Breast epithelium (tissue), 4 donors: ENCODE measurements around the gene CNKSR1. TPM values are rescaled to one million over a fixed set of nuclear protein-coding genes. Genes with fewer than 3 reads are reported as not detected.

Source experiments
- DNase-seq, 2 donors: peaks; one replicate each; pipeline ENCODE4 v3.0.0-alpha.2; 2019; ENCODE audit warnings: low spot score in 2 of 2
- H3K27ac ChIP-seq, 2 donors: fragments of 200-600 bp; sonication (generic) in 1 of 2; one replicate each; pipeline ENCODE4 v1.5.1; 2016 to 2019; ENCODE audit warnings: mild to moderate bottlenecking in 1 of 2
- H3K27me3 ChIP-seq, 2 donors: fragments of 200-600 bp; sonication (generic) in 1 of 2; one replicate each; pipeline versions ENCODE4 v1.5.1 to v1.6.0; 2017 to 2019; ENCODE audit warnings: control low read depth in 1 of 2, mild to moderate bottlenecking in 1 of 2
- H3K36me3 ChIP-seq: fragments of 200-600 bp; one replicate; pipeline ENCODE4 v1.5.1; 2019
- H3K4me1 ChIP-seq, 2 donors: fragments of 200-600 bp; sonication (generic); one replicate each; pipeline ENCODE4 v1.5.1; 2016 to 2019; ENCODE audit warnings: control low read depth in 1 of 2
- H3K4me3 ChIP-seq, 3 donors: fragments of 200-600 bp; sonication (generic); 1 replicate in 2 of 3; 2 replicates in 1 of 3; pipeline ENCODE4 v1.5.1; 2016 to 2019; ENCODE audit warnings: mild to moderate bottlenecking in 3 of 3, moderate library complexity in 2 of 3
- H3K9me3 ChIP-seq, 2 donors: fragments of 200-600 bp; sonication (generic) in 1 of 2; one replicate each; pipeline ENCODE4 v1.5.1; 2016 to 2019; ENCODE audit warnings: control low read depth in 1 of 2
- POLR2A ChIP-seq: fragments of 450-650 bp; IDR thresholded peaks from one replicate; pipeline ENCODE4 v1.6.1; 2016; ENCODE audit warnings: antibody characterized with exemption, mild to moderate bottlenecking, moderate library complexity
- POLR2AphosphoS5 ChIP-seq, 3 donors: sonication (generic); formaldehyde crosslinking; IDR thresholded peaks; one replicate each; pipeline ENCODE4 v1.6.1; 2017; ENCODE audit warnings: antibody characterized with exemption in 3 of 3
- intact Hi-C: fragments of 100-400 bp; cut with DNase I; formaldehyde crosslinking; loops from one replicate; pipeline ENCODE4 v1.15.1; 2023; ENCODE audit warnings: low total_unique reads
- total RNA-seq, 3 donors: library from RNA; depleted of rRNA; stranded (reverse); fragments of >200 nt; gene quantifications; one replicate each; pipeline ENCODE4 v1.1.0, GENCODE V29; 2016
- TF ChIP-seq, protein P1 (sequence below), 3 donors: fragments of 450-650 bp; IDR thresholded peaks; one replicate each; pipeline ENCODE4 v1.5.1; 2016 to 2017; ENCODE audit warnings: antibody characterized with exemption in 3 of 3, mild to moderate bottlenecking in 3 of 3, moderate library complexity in 3 of 3

CNKSR1 gene
- total RNA-seq, 3 donors from 2014 or later: 2.2 to 28.2 (median 22.3) TPM

DNA sequence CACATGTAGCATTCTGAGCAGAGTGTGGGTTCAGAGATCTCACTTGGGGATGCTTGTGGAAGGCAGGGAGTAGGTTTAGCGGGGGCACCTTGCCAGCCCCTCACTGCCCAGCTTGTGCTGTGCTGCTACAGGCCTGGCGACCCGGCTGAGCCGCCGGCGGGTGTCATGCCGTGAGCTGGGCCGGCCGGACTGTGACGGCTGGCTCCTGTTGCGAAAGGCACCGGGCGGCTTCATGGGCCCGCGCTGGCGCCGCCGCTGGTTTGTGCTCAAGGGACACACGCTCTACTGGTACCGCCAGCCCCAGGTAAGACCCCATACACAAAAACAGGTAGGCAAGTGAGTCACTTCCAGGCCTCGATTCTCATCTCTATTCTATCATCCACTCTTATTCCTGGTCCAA, 7.6 kb downstream of the CNKSR1 start:
- intact Hi-C loops: no loop called here
- TF ChIP-seq POLR2AphosphoS5 (IDR thresholded peaks at IDR 0.05) (no peak), POLR2A (no peak)
- TF ChIP-seq, protein P1, sequence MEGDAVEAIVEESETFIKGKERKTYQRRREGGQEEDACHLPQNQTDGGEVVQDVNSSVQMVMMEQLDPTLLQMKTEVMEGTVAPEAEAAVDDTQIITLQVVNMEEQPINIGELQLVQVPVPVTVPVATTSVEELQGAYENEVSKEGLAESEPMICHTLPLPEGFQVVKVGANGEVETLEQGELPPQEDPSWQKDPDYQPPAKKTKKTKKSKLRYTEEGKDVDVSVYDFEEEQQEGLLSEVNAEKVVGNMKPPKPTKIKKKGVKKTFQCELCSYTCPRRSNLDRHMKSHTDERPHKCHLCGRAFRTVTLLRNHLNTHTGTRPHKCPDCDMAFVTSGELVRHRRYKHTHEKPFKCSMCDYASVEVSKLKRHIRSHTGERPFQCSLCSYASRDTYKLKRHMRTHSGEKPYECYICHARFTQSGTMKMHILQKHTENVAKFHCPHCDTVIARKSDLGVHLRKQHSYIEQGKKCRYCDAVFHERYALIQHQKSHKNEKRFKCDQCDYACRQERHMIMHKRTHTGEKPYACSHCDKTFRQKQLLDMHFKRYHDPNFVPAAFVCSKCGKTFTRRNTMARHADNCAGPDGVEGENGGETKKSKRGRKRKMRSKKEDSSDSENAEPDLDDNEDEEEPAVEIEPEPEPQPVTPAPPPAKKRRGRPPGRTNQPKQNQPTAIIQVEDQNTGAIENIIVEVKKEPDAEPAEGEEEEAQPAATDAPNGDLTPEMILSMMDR (IDR thresholded peaks at IDR 0.05): no peak
- Histone ChIP-seq H3K9me3 (no peaks in the 10 kb centered on the region), H3K27ac (no peak overlapping the region), H3K27me3 (no peaks in the 10 kb centered on the region), H3K4me3 (no peak overlapping the region), H3K36me3 (no peaks in the 10 kb centered on the region), H3K4me1 (no peaks in the 10 kb centered on the region)
- DNase-seq: no peak

DNA sequence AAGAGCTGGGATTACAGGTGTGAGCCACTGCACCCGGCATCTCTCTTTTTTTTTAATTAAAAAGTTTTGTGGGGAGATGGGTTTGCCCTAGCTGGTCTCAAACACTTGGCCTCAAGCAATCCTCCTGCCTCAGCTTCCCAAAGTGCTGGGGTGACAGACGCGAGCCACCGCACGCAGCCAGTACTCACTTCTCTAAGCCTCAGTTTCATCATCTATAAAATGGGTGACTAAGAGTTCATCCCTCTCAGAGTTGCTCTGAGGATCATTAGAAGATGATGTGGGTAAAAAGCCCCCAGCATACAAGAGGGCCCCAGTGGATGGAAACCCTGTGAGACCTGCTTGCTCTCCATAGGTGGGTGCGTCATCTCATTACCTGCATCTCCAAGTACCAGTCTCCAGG, 10.6 kb downstream of the CNKSR1 start:
- no peak overlapping the region for H3K27ac ChIP-seq
- H3K9me3 ChIP-seq: no peaks in the 10 kb centered on the region
- no peak for DNase-seq
- H3K36me3 ChIP-seq: no peaks in the 10 kb centered on the region
- no peaks in the 10 kb centered on the region for H3K27me3 ChIP-seq
- TF ChIP-seq POLR2A: no peak
- TF ChIP-seq POLR2AphosphoS5 (IDR thresholded peaks at IDR 0.05): no peak
- TF ChIP-seq, protein P1 (IDR thresholded peaks at IDR 0.05): no peak
- H3K4me3 ChIP-seq: no peak overlapping the region
- H3K4me1 ChIP-seq: no peaks in the 10 kb centered on the region
- intact Hi-C loops: no loop called here

GRCh38 chr1:26188477-26188876, 11.2 kb downstream of the CNKSR1 start:
- H3K4me1 ChIP-seq: no peaks in the 10 kb centered on the region
- H3K36me3 ChIP-seq: no peaks in the 10 kb centered on the region
- no peak for DNase-seq
- H3K9me3 ChIP-seq: no peaks in the 10 kb centered on the region
- intact Hi-C loops: no loop called here
- TF ChIP-seq, protein P1 (IDR thresholded peaks at IDR 0.05): no peak
- TF ChIP-seq POLR2A (no peak), POLR2AphosphoS5 (IDR thresholded peaks at IDR 0.05) (no peak)
- no peak overlapping the region for H3K4me3 ChIP-seq
- H3K27ac ChIP-seq: no peak overlapping the region
- no peaks in the 10 kb centered on the region for H3K27me3 ChIP-seq

GRCh38 chr1:26189331-26189730, 12.0 kb downstream of the CNKSR1 start:
- TF ChIP-seq, protein P1 (IDR thresholded peaks at IDR 0.05): no peak
- no peak for DNase-seq
- H3K4me1 ChIP-seq: no peaks in the 10 kb centered on the region
- intact Hi-C loops: no loop called here
- no peak overlapping the region for H3K27ac ChIP-seq
- no peaks in the 10 kb centered on the region for H3K36me3 ChIP-seq
- no peaks in the 10 kb centered on the region for H3K27me3 ChIP-seq
- no peaks in the 10 kb centered on the region for H3K9me3 ChIP-seq
- no peak overlapping the region for H3K4me3 ChIP-seq

DNA sequence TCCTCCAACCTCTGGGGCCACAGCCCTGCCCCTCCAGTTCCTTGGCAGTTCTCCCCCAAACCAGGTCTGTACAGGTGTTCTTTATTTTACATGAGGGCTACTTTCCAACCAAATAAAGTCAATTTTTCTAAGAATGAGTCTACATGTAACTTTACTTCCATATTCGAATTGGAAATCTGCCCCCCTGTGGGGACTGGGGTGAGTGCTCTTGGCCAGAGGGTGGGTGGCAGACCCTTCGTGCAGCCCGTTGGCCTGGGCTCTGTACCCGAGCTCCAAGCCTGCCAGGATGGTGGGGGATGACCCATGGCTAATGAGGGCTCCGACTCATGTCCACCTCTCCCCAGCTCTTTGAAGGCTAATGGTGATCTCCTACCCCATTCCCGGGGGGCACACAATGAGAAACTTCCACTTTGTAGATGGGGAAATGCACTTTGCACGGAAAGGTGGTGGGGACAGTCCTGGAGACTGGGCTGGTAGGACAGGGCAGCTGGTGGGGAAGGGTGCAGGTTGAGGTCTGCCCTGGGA, 12.5 kb downstream of the CNKSR1 start:
- intact Hi-C loops: no loop called here

More for the DNA sequence above, 12.5 kb downstream of the CNKSR1 start:
- TF ChIP-seq, protein P1 (IDR thresholded peaks at IDR 0.05): no peak
- TF ChIP-seq POLR2A: no peak
- no peak for TF ChIP-seq POLR2AphosphoS5 (IDR thresholded peaks at IDR 0.05)
- Histone ChIP-seq H3K9me3 (no peaks in the 10 kb centered on the region), H3K4me3 (no peak overlapping the region), H3K4me1 (no peaks in the 10 kb centered on the region), H3K36me3 (no peaks in the 10 kb centered on the region), H3K27me3 (no peaks in the 10 kb centered on the region), H3K27ac (no peak overlapping the region)
- DNase-seq: no peak
